ENCODE measurements around the gene MEIS2. TPM values are rescaled to one million over a fixed set of nuclear protein-coding genes. Genes with fewer than 3 reads are reported as not detected.

The MEIS2 gene
- total and polyA plus RNA-seq, 2 of the 13 experiments (the other 11 are each of a cell fraction or from before 2014, with no cell fraction given) = 10.7 to 12.4 TPM

DNA sequence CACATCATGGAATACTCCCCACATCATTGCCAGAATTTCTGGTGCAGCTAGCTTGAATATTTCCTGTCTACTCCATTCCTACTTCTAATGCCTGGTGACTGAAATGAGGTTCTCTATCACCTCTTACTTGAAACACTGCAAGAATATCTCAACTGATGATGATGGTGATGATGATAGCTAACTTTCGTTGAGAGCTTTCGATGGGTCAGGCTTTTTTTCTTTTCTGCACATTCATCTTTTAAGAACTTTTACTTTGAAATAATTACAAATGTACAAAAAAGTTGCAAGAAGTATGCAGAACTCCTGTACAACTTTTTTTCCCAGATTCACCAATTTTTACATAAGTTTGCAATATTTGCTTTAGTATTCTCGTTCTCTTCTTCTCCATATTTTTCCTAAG is 233.5 kb downstream of the MEIS2 start (continued):
- TF ChIP-seq CEBPZ (IDR thresholded peaks at IDR 0.05; ENCODE audit: low read length) = no peak

DNA sequence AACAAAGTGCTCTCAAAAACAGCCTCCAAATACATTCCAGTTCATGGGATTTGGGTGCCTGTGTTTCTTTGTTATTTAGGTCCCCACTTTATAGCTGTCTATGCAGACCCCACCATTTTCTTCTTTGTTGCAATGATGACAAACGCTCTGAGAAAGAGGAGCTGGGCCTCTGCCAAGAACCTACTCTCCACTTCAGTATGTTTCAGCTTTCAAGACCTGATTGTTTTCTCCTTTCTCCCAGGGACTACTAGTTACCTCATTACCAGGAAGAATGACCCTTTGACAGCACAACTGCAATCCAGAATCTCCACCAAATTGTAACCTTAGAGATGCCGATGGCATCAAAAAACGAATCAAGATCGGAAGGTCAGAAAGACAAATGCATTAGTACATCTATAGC is 236.8 kb downstream of the MEIS2 start:
- H3K4me2 ChIP-seq (ENCODE audit: low read depth, low read length) = no peak overlapping the region
- ChIA-PET POLR2A (no interaction called here), CTCF (ENCODE audit: low intra/inter-chr PET ratio, low total read pairs) (no interaction called here)
- no peaks in the 10 kb centered on the region for H3K9me3 ChIP-seq (ENCODE audit: low read length)
- H3K36me3 ChIP-seq (replicated peaks in 1 of 2; ENCODE audit: control insufficient read depth in 1 of 2, insufficient read depth in 2 of 2, low read length in 2 of 2) = no peaks in the 10 kb centered on the region
- FAIRE-seq (no peak), ATAC-seq (no peak), DNase-seq (ENCODE audit: low spot score) (no peak)
- H3K27ac ChIP-seq (ENCODE audit: extremely low read length, insufficient read depth, low read length) = no peak overlapping the region
- H3K4me3 ChIP-seq (replicated peaks in 1 of 3; ENCODE audit: insufficient read depth in 1 of 3, low read depth in 2 of 3, low read length in 3 of 3) = no peak overlapping the region
- H3K79me2 ChIP-seq (ENCODE audit: insufficient read depth, low read length) = no peaks in the 10 kb centered on the region
- H4K20me1 ChIP-seq (ENCODE audit: insufficient read depth, low read length) = no peaks in the 10 kb centered on the region
- no peaks in the 10 kb centered on the region; a peak in 2 of 5 replicates for H3K27me3 ChIP-seq (ENCODE audit: control insufficient read depth in 1 of 2, insufficient read depth in 2 of 2, low read length in 2 of 2)
- no TSS peak for BruUV-seq (replicated peaks)
- WGBS (ENCODE audit: low lambda C conversion rate) = 52% methylated on average over 4 of the region's 4 CpGs
- no peaks in the 10 kb centered on the region for H3K4me1 ChIP-seq (ENCODE audit: insufficient read depth, low read length)
- in situ Hi-C loops (cut with HindIII; ENCODE audit: extremely low pct_ligation_motif_present, low pct_unique_long_range_greater_than_20kb) (no loop called here), intact Hi-C loops (cut with micrococcal nuclease; ENCODE audit: unreplicated experiment) (no loop called here)
- TF ChIP-seq ZNF616 (CRISPR knock-in tag; IDR thresholded peaks at IDR 0.05; ENCODE audit: low read depth) (no peak), ZMYM4 (CRISPR knock-in tag; IDR thresholded peaks at IDR 0.05) (no peak)
- H3K9ac ChIP-seq (ENCODE audit: insufficient read depth, low read depth, low read length) = no peak overlapping the region
- H2AFZ ChIP-seq (ENCODE audit: low read length) = no peak overlapping the region

DNA sequence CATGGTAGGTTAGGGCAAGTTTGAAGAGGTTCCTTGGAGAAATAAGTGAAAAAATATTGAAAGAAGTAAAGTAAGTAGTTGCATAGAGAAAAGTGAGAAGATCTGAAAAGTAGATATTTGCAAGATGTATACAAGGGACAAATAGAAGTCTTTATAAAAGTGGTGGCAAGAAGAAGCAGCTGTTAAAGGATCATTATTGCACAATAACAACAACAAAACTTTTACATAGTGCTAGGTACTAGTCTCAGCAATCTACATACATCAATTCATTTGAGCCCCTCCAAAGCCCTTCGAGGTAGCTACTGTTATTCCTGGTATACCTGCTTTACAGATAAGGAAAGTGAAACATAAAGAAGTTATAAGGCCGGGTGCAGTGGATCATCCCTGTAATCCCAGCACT is 239.6 kb downstream of the MEIS2 start:
- CTCF ChIA-PET (ENCODE audit: low intra/inter-chr PET ratio, low total read pairs) = no interaction called here
- in situ Hi-C loops (cut with HindIII; ENCODE audit: extremely low pct_ligation_motif_present, low pct_unique_long_range_greater_than_20kb) = no loop called here
- no TSS peak for BruUV-seq (replicated peaks)

More for the DNA sequence above, 239.6 kb downstream of the MEIS2 start:
- Histone ChIP-seq H3K9me3 (ENCODE audit: low read length) (no peaks in the 10 kb centered on the region), H3K79me2 (ENCODE audit: insufficient read depth, low read length) (no peaks in the 10 kb centered on the region), H3K36me3 (replicated peaks in 1 of 2; ENCODE audit: control insufficient read depth in 1 of 2, insufficient read depth in 2 of 2, low read length in 2 of 2) (no peaks in the 10 kb centered on the region), H3K4me2 (ENCODE audit: low read depth, low read length) (no peak overlapping the region), H3K27ac (ENCODE audit: extremely low read length, insufficient read depth, low read length) (no peak overlapping the region), H3K4me3 (replicated peaks in 1 of 3; ENCODE audit: insufficient read depth in 1 of 3, low read depth in 2 of 3, low read length in 3 of 3) (no peak overlapping the region), H3K9ac (ENCODE audit: insufficient read depth, low read depth, low read length) (no peak overlapping the region), H4K20me1 (ENCODE audit: insufficient read depth, low read length) (no peaks in the 10 kb centered on the region), H2AFZ (ENCODE audit: low read length) (no peak overlapping the region), H3K27me3 (ENCODE audit: control insufficient read depth in 1 of 2, insufficient read depth in 2 of 2, low read length in 2 of 2) (no peaks in the 10 kb centered on the region; a peak in 2 of 5 replicates), H3K4me1 (ENCODE audit: insufficient read depth, low read length) (no peaks in the 10 kb centered on the region)
- TF ChIP-seq NR0B2 (CRISPR knock-in tag; IDR thresholded peaks at IDR 0.05) (no peak), ZNF615 (CRISPR knock-in tag; IDR thresholded peaks at IDR 0.05; ENCODE audit: borderline replicate concordance) (no peak), CEBPB (IDR thresholded peaks at IDR 0.05; ENCODE audit: borderline replicate concordance, low read depth, low read length) (peak; percentile 63; the same call in 1 of the 2 replicates), HCFC1 (IDR thresholded peaks at IDR 0.05; ENCODE audit: low read depth, low read length) (no peak), ZNF33B (CRISPR knock-in tag; IDR thresholded peaks at IDR 0.05) (no peak), ZMYM2 (CRISPR knock-in tag; IDR thresholded peaks at IDR 0.05) (no peak), BHLHE40 (IDR thresholded peaks at IDR 0.05; ENCODE audit: low read length) (no peak), JARID2 (CRISPR knock-in tag; IDR thresholded peaks at IDR 0.05; ENCODE audit: insufficient replicate concordance) (no peak)
- TF ChIP-seq, protein P1, sequence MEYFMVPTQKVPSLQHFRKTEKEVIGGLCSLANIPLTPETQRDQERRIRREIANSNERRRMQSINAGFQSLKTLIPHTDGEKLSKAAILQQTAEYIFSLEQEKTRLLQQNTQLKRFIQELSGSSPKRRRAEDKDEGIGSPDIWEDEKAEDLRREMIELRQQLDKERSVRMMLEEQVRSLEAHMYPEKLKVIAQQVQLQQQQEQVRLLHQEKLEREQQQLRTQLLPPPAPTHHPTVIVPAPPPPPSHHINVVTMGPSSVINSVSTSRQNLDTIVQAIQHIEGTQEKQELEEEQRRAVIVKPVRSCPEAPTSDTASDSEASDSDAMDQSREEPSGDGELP (IDR thresholded peaks at IDR 0.05; ENCODE audit: borderline replicate concordance, low read depth) = no peak
- DNase-seq (ENCODE audit: low spot score) (no peak), ATAC-seq (no peak), FAIRE-seq (no peak)
- 0% methylated on average over 2 of the region's 2 CpGs for WGBS (ENCODE audit: low lambda C conversion rate)
- intact Hi-C loops (cut with micrococcal nuclease; ENCODE audit: unreplicated experiment) = no loop called here
- POLR2A ChIA-PET = no interaction called here

Measured in HepG2 (cell line).